Endodermal cell (in vitro differentiated cells): Measurements from ENCODE around the gene HNRNPM. TPM values are rescaled to one million over a fixed set of nuclear protein-coding genes. Genes with fewer than 3 reads are reported as not detected.

Source experiments
- DNase-seq: peaks from one replicate; pipeline ENCODE4 v3.0.0-alpha.2; 2017
- H3K27ac ChIP-seq: 2 replicates; pipeline ENCODE4 v1.5.1; 2013; ENCODE audit warnings: mild to moderate bottlenecking, low read depth, low read length, moderate library complexity
- H3K27me3 ChIP-seq: 2 replicates; pipeline ENCODE4 v1.6.1; 2013; ENCODE audit warnings: mild to moderate bottlenecking, low read length, moderate library complexity; ENCODE audit not compliant: insufficient read depth, control insufficient read depth, poor library complexity, severe bottlenecking
- H3K36me3 ChIP-seq: 2 replicates; pipeline ENCODE4 v1.7.0; 2013; ENCODE audit warnings: mild to moderate bottlenecking, low read length, moderate library complexity; ENCODE audit not compliant: control insufficient read depth, insufficient read depth
- H3K4me1 ChIP-seq: one replicate; pipeline ENCODE4 v1.7.0; 2013; ENCODE audit warnings: low read length; ENCODE audit not compliant: control insufficient read depth, insufficient read depth
- H3K4me3 ChIP-seq: 2 replicates; pipeline ENCODE4 v1.5.1; 2013; ENCODE audit warnings: mild to moderate bottlenecking, low read length, moderate library complexity
- H3K9ac ChIP-seq: 2 replicates; pipeline ENCODE4 v1.6.1; 2013; ENCODE audit warnings: mild to moderate bottlenecking, low read length, moderate library complexity; ENCODE audit not compliant: poor library complexity, severe bottlenecking; ENCODE audit errors: extremely low read depth
- H3K9me3 ChIP-seq: 2 replicates; pipeline ENCODE4 v1.6.1; 2013; ENCODE audit warnings: mild to moderate bottlenecking, low read length, moderate library complexity; ENCODE audit not compliant: control insufficient read depth
- H3K27ac Mint-ChIP-seq: 2 replicates; pipeline ENCODE4 v1.8.0; 2020; ENCODE audit warnings: mixed read lengths
- H3K27me3 Mint-ChIP-seq: 2 replicates; pipeline ENCODE4 v1.8.0; 2021; ENCODE audit warnings: mild to moderate bottlenecking, mixed read lengths; ENCODE audit not compliant: insufficient read depth
- H3K36me3 Mint-ChIP-seq: 2 replicates; pipeline ENCODE4 v1.8.0; 2020; ENCODE audit warnings: low read depth, mixed read lengths
- H3K4me1 Mint-ChIP-seq: 2 replicates; pipeline ENCODE4 v1.8.0; 2020; ENCODE audit warnings: mixed read lengths
- H3K4me3 Mint-ChIP-seq: 2 replicates; pipeline ENCODE4 v1.8.0; 2020; ENCODE audit warnings: mild to moderate bottlenecking, moderate library complexity, mixed read lengths
- H3K9me3 Mint-ChIP-seq: 2 replicates; pipeline ENCODE4 v1.8.0; 2020; ENCODE audit warnings: mild to moderate bottlenecking, mixed read lengths
- CTCF ChIP-seq: fragments of 200-600 bp; sonication (generic); conservative IDR thresholded peaks from 2 replicates; pipeline ENCODE4 v1.5.0; 2021; ENCODE audit warnings: antibody characterized with exemption, mild to moderate bottlenecking
- WGBS, 2 experiments: methylation state at CpG; one replicate each; pipeline versions ENCODE4 v1.1.5 to v1.1.7; 2013; ENCODE audit warnings: missing lambda C conversion rate in 2 of 2, mixed read lengths in 1 of 2; ENCODE audit not compliant: insufficient coverage in 1 of 2, insufficient read length in 1 of 2; 5-methylcytosine and 5-hydroxymethylcytosine counted together
- total RNA-seq, 2 donors: library from RNA; stranded (reverse); fragmentation: NEBNext Ultra II Directional in 1 of 2; extraction: Animal tissue kit (Norgen Biotek cat#: 25700) in 1 of 2; gene quantifications; 2 replicates in 1 of 2; 3 replicates in 1 of 2; pipeline ENCODE4 v1.2.1, GENCODE V29; 2021

Gene HNRNPM
- total RNA-seq, 2 donors from 2014 or later, result 271 to 370 TPM

- no peaks in the 10 kb centered on the region for H3K9me3 Mint-ChIP-seq
- no peaks in the 10 kb centered on the region for H3K27me3 Mint-ChIP-seq
- H3K4me1 Mint-ChIP-seq, result peaks cover 8% of the 10 kb centered on the region
- H3K27ac ChIP-seq, result no peak overlapping the region
- H3K4me3 Mint-ChIP-seq, result no peak overlapping the region
- no peak for TF ChIP-seq CTCF
- no peak overlapping the region for H3K9ac ChIP-seq
- no peaks in the 10 kb centered on the region for H3K9me3 ChIP-seq
- DNase-seq, result no peak
- no peaks in the 10 kb centered on the region for H3K4me1 ChIP-seq
- no peak overlapping the region for H3K27ac Mint-ChIP-seq
- H3K36me3 Mint-ChIP-seq, result peaks cover 53% of the 10 kb centered on the region
- H3K4me3 ChIP-seq, result no peak overlapping the region
- WGBS, 2 experiments, result 89 to 96% methylated on average over 6 to 9 of the region's 9 CpGs
- H3K27me3 ChIP-seq, result no peaks in the 10 kb centered on the region
- H3K36me3 ChIP-seq, result peaks cover 22% of the 10 kb centered on the region
Observed at GRCh38 chr19:8398311-8398771, 46.4 kb upstream of the HNRNPM start.

GRCh38 chr19:8399681-8400188 is 45.0 kb upstream of the HNRNPM start:
- H3K4me3 ChIP-seq, result no peak overlapping the region
- no peak overlapping the region for H3K27ac ChIP-seq
- Mint-ChIP-seq H3K36me3 (peaks cover 58% of the 10 kb centered on the region), H3K4me3 (no peak overlapping the region), H3K27me3 (no peaks in the 10 kb centered on the region), H3K27ac (no peak overlapping the region), H3K9me3 (no peaks in the 10 kb centered on the region), H3K4me1 (peaks cover 8% of the 10 kb centered on the region)
- WGBS, 2 experiments, result 94 to 97% methylated on average over 18 to 34 of the region's 34 CpGs
- no peak for TF ChIP-seq CTCF
- H3K9me3 ChIP-seq, result no peaks in the 10 kb centered on the region
- DNase-seq, result no peak
- no peaks in the 10 kb centered on the region for H3K4me1 ChIP-seq
- no peaks in the 10 kb centered on the region for H3K27me3 ChIP-seq
- H3K9ac ChIP-seq, result no peak overlapping the region
- H3K36me3 ChIP-seq, result peaks cover 27% of the 10 kb centered on the region

- peaks cover 36% of the 10 kb centered on the region for H3K36me3 ChIP-seq
- H3K36me3 Mint-ChIP-seq, result peaks cover 60% of the 10 kb centered on the region
- peaks cover 4% of the 10 kb centered on the region for H3K4me1 Mint-ChIP-seq
- TF ChIP-seq CTCF, result no peak
- no peak overlapping the region for H3K4me3 Mint-ChIP-seq
- H3K9me3 Mint-ChIP-seq, result no peaks in the 10 kb centered on the region
- H3K4me3 ChIP-seq, result no peak overlapping the region
- H3K9ac ChIP-seq, result no peak overlapping the region
- H3K27ac ChIP-seq, result no peak overlapping the region
- DNase-seq, result no peak
- 92 to 99% methylated on average over 18 to 21 of the region's 21 CpGs for WGBS, 2 experiments
- no peaks in the 10 kb centered on the region for H3K27me3 ChIP-seq
- H3K27me3 Mint-ChIP-seq, result no peaks in the 10 kb centered on the region
- H3K27ac Mint-ChIP-seq, result no peak overlapping the region
- no peaks in the 10 kb centered on the region for H3K9me3 ChIP-seq
- no peaks in the 10 kb centered on the region for H3K4me1 ChIP-seq
Observed at GRCh38 chr19:8401981-8402411, 42.8 kb upstream of the HNRNPM start.
